SU-DHL-6 (cell line): ENCODE results near the gene MGMT.

Source experiments
- H2AFZ ChIP-seq: fragments of 200-600 bp; sonication (generic); 2 replicates; pipeline ENCODE4 v1.6.1; 2014; ENCODE audit warnings: low read depth, mild to moderate bottlenecking, moderate library complexity, mixed read lengths, antibody characterized with exemption, low read length; ENCODE audit not compliant: severe bottlenecking
- H3F3A ChIP-seq: fragments of 200-600 bp; shearing (Covaris generic); 2 replicates; pipeline ENCODE4 v1.6.0; 2016; ENCODE audit warnings: antibody characterized with exemption, mild to moderate bottlenecking; ENCODE audit not compliant: insufficient read depth
- H3K27ac ChIP-seq: fragments of 200-600 bp; sonication (generic); 2 replicates; pipeline ENCODE4 v1.5.1; 2016; ENCODE audit warnings: low read depth, mild to moderate bottlenecking, low read length, moderate library complexity, mixed read lengths
- H3K27me3 ChIP-seq: fragments of 200-600 bp; sonication (generic), shearing (Covaris generic); 2 replicates; pipeline ENCODE4 v1.6.0; 2014; ENCODE audit warnings: mild to moderate bottlenecking, low read length
- H3K36me3 ChIP-seq: fragments of 200-600 bp; sonication (generic); 2 replicates; pipeline ENCODE4 v1.6.1; 2014; ENCODE audit warnings: mild to moderate bottlenecking, low read length, mixed read lengths
- H3K4me2 ChIP-seq: fragments of 300-600, 200-600 bp; shearing (Covaris generic), sonication (generic); 2 replicates; pipeline ENCODE4 v1.6.0; 2014; ENCODE audit warnings: low read length, low read depth, mild to moderate bottlenecking; ENCODE audit not compliant: poor library complexity, severe bottlenecking
- H3K4me3 ChIP-seq: fragments of 200-600 bp; sonication (generic); 2 replicates; pipeline ENCODE4 v1.5.1; 2014; ENCODE audit warnings: antibody characterized with exemption, low read length, mild to moderate bottlenecking, mixed read lengths; ENCODE audit not compliant: insufficient read depth, poor library complexity, severe bottlenecking
- H3K79me2 ChIP-seq: fragments of 200-600 bp; sonication (generic); 2 replicates; pipeline ENCODE4 v1.6.1; 2014; ENCODE audit warnings: mild to moderate bottlenecking, low read length, moderate library complexity; ENCODE audit not compliant: insufficient read depth
- H3K9ac ChIP-seq: fragments of 200-600 bp; sonication (generic); 2 replicates; pipeline ENCODE4 v1.7.0; 2014; ENCODE audit warnings: mild to moderate bottlenecking, low read length
- H3K9me2 ChIP-seq: fragments of 200-600 bp; sonication (generic); replicated peaks from 2 replicates; pipeline ENCODE4 v1.6.1; 2014; ENCODE audit warnings: low read length; ENCODE audit not compliant: insufficient read depth
- H3K9me3 ChIP-seq: fragments of 200-600 bp; sonication (generic); 2 replicates; pipeline ENCODE4 v1.6.1; 2014; ENCODE audit warnings: low read length, mixed read lengths; ENCODE audit not compliant: insufficient read depth
- H4K20me1 ChIP-seq: fragments of 200-600 bp; sonication (generic); 2 replicates; pipeline ENCODE4 v1.6.1; 2014; ENCODE audit warnings: low read depth, mild to moderate bottlenecking, antibody characterized with exemption, low read length, moderate library complexity, mixed read lengths
- EZH2phosphoT487 ChIP-seq: fragments of 200-600 bp; sonication (generic), shearing (Covaris generic); conservative IDR thresholded peaks from 2 replicates; pipeline ENCODE4 v1.6.1; 2018; ENCODE audit warnings: mild to moderate bottlenecking, antibody characterized with exemption, low read length, moderate library complexity, mixed read lengths
- TF ChIP-seq, protein P1 (sequence below): fragments of 200-600 bp; sonication (generic); IDR thresholded peaks from one replicate; pipeline ENCODE4 v1.5.1; 2017; ENCODE audit warnings: antibody characterized with exemption, mild to moderate bottlenecking, low read length, moderate library complexity; ENCODE audit not compliant: insufficient read depth, poor library complexity, severe bottlenecking

Gene MGMT

DNA sequence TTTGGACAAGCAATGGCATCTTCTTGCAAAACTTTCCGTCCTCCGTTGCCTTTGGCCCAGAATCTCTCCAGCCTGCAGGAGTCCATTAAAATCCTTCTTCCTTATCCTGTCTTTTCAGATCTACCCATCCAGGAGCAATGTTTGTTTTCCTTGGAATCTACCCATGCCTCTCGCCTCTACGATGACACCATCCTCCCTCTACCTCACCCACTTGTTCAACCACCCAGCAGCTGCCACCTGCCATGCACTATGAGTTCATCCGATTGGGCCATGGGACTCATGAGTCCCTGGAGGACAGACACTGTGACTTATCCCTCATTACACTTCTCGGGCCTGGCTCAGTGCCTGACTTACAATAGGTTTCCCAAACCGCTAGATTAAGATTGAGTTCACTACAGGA, 26.8 kb upstream of the MGMT start:
- TF ChIP-seq, protein P1, sequence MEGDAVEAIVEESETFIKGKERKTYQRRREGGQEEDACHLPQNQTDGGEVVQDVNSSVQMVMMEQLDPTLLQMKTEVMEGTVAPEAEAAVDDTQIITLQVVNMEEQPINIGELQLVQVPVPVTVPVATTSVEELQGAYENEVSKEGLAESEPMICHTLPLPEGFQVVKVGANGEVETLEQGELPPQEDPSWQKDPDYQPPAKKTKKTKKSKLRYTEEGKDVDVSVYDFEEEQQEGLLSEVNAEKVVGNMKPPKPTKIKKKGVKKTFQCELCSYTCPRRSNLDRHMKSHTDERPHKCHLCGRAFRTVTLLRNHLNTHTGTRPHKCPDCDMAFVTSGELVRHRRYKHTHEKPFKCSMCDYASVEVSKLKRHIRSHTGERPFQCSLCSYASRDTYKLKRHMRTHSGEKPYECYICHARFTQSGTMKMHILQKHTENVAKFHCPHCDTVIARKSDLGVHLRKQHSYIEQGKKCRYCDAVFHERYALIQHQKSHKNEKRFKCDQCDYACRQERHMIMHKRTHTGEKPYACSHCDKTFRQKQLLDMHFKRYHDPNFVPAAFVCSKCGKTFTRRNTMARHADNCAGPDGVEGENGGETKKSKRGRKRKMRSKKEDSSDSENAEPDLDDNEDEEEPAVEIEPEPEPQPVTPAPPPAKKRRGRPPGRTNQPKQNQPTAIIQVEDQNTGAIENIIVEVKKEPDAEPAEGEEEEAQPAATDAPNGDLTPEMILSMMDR = no peak
- no peak for TF ChIP-seq EZH2phosphoT487
- Histone ChIP-seq H3K36me3 (no peaks in the 10 kb centered on the region), H3K4me2 (no peak overlapping the region), H3K9ac (no peak overlapping the region), H3K4me3 (no peak overlapping the region), H3K79me2 (no peaks in the 10 kb centered on the region), H3K9me2 (no peaks in the 10 kb centered on the region), H3K27ac (no peak overlapping the region), H4K20me1 (no peaks in the 10 kb centered on the region), H3F3A (no peaks in the 10 kb centered on the region), H3K9me3 (no peaks in the 10 kb centered on the region), H3K27me3 (no peaks in the 10 kb centered on the region), H2AFZ (no peak overlapping the region)

DNA sequence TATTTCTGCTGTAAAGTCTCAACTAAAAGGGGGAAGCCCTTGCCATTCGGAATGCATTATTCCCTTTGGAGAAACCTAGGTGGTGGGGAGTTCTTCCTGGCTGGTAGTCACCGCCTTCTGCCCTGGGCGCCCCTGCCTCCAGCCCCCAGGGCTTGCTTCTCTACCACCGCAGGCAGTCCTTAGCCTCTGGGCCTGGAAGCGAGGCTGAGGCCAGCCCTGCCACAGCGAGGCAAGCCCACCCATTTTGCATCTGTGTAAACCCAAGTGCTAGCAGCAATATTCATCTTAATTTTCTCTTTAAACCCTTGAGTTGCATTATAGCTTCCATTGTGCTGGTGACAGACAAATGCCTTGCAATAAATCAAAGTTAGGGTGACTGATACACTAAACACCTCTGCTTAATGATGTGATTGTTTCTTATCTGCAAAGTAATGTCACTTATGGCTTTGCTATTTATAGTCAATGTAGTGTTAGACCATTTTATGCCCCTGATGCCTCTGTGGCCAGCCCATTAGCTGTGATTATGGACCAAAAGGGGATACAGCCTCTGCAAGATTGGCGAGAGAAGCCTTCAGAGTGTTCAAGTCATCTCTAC, 26.2 kb upstream of the MGMT start:
- Histone ChIP-seq H3K27ac (no peak overlapping the region), H4K20me1 (no peaks in the 10 kb centered on the region), H3K27me3 (no peaks in the 10 kb centered on the region), H3K9me3 (no peaks in the 10 kb centered on the region), H3K4me2 (no peak overlapping the region), H3K4me3 (no peak overlapping the region), H3K79me2 (no peaks in the 10 kb centered on the region), H3F3A (no peaks in the 10 kb centered on the region), H3K9me2 (no peaks in the 10 kb centered on the region), H3K9ac (no peak overlapping the region), H2AFZ (no peak overlapping the region), H3K36me3 (no peaks in the 10 kb centered on the region)
- TF ChIP-seq EZH2phosphoT487 = no peak
- TF ChIP-seq, protein P1 = no peak

DNA sequence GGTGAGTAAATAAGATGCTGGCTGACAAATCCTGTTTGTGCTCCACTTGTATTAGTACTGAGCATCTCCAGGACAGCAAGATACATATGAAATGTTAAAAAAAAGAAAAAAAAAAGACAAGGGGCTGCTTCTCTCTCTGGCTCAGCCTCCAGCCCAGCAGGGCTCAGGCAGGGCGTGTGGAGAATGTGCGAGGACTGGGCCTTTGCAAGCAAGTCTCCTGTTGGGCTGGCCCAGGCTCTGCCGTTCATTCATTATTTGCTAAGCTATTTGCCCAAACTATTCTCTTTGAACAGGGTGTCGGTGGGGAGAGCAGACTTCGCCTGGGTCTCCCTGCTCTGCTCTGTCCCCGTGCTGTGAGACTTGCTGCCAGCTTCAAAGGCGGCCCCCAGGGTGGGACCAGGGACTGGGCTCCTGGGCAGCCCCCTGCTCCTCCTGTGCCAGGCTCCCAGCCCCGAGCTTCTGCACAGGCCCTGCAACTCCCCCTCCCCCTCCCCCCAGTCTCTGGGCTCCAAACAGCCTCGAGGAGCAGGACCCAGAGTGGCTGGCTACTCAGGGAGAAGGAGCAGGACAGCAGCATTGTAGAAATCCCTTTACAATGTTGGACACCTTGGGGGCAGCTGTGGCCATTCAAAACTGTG, 25.6 kb upstream of the MGMT start:
- no peaks in the 10 kb centered on the region for H3F3A ChIP-seq
- H3K9ac ChIP-seq = no peak overlapping the region
- H3K4me3 ChIP-seq = no peak overlapping the region
- H3K9me2 ChIP-seq = no peaks in the 10 kb centered on the region
- H2AFZ ChIP-seq = no peak overlapping the region
- no peak overlapping the region for H3K27ac ChIP-seq
- H3K79me2 ChIP-seq = no peaks in the 10 kb centered on the region
- TF ChIP-seq, protein P1 = no peak
- TF ChIP-seq EZH2phosphoT487 = no peak
- no peak overlapping the region for H3K4me2 ChIP-seq
- no peaks in the 10 kb centered on the region for H3K36me3 ChIP-seq
- H3K9me3 ChIP-seq = no peaks in the 10 kb centered on the region
- no peaks in the 10 kb centered on the region for H4K20me1 ChIP-seq
- H3K27me3 ChIP-seq = no peaks in the 10 kb centered on the region
